OCI-LY7 (cell line): ENCODE results near the gene TRERF1. TPM values are rescaled to one million over a fixed set of nuclear protein-coding genes. Genes with fewer than 3 reads are reported as not detected.

Experiments used
- BruUV-seq: library from RNA; stranded (reverse); fragments of 400-500 nt; replicated peaks from 2 replicates; lab custom pipeline; 2021; lab: Mats Ljungman, UMichigan
- CTCF ChIA-PET: fragments of 300-600 bp; sonication (Branson Sonifier 250); formaldehyde crosslinking; loops from one replicate; lab custom pipeline; 2022; ENCODE audit warnings: antibody characterized with exemption; ENCODE audit not compliant: unreplicated experiment; lab: Charles Lee
- POLR2A ChIA-PET: fragments of 300-600 bp; sonication (Branson Sonifier 250); formaldehyde crosslinking; loops from one replicate; lab custom pipeline; 2022; ENCODE audit warnings: antibody characterized with exemption; lab: Charles Lee
- DNase-seq: peaks from one replicate; pipeline ENCODE4 v3.0.0-alpha.2; 2015; ENCODE audit warnings: low spot score
- H2AFZ ChIP-seq: fragments of 200-600 bp; sonication (generic), shearing (Covaris generic); 2 replicates; pipeline ENCODE4 v1.6.1; 2014; ENCODE audit warnings: mild to moderate bottlenecking, antibody characterized with exemption, low read length, moderate library complexity
- H3K27ac ChIP-seq: fragments of 200-600 bp; sonication (generic); 2 replicates; pipeline ENCODE4 v1.5.1; 2014; ENCODE audit warnings: mixed run types, low read depth, mild to moderate bottlenecking, moderate library complexity, low read length, inconsistent platforms; ENCODE audit not compliant: poor library complexity, severe bottlenecking
- H3K36me3 ChIP-seq: fragments of 200-600 bp; sonication (generic); 2 replicates; pipeline ENCODE4 v1.6.1; 2014; ENCODE audit warnings: mild to moderate bottlenecking, antibody characterized with exemption, low read length, moderate library complexity, mixed read lengths; ENCODE audit not compliant: insufficient read depth
- H3K4me1 ChIP-seq: fragments of 200-600 bp; sonication (generic); 2 replicates; pipeline ENCODE4 v1.5.1; 2014; ENCODE audit warnings: mild to moderate bottlenecking, low read length; ENCODE audit not compliant: insufficient read depth, poor library complexity, severe bottlenecking
- H3K4me2 ChIP-seq: fragments of 200-600 bp; sonication (generic); 2 replicates; pipeline ENCODE4 v1.6.1; 2014; ENCODE audit warnings: mild to moderate bottlenecking, low read length
- H3K4me3 ChIP-seq: fragments of 200-600 bp; sonication (generic); 2 replicates; pipeline ENCODE4 v1.5.1; 2014; ENCODE audit warnings: mild to moderate bottlenecking, low read depth, low read length; ENCODE audit not compliant: poor library complexity, severe bottlenecking
- H3K79me2 ChIP-seq: fragments of 200-600 bp; sonication (generic); 2 replicates; pipeline ENCODE4 v1.6.1; 2016; ENCODE audit warnings: low read depth, mild to moderate bottlenecking, low read length, moderate library complexity, mixed read lengths; ENCODE audit not compliant: insufficient read depth
- H3K9me2 ChIP-seq: fragments of 200-600 bp; sonication (generic); 2 replicates; pipeline ENCODE4 v1.6.1; 2016; ENCODE audit warnings: mild to moderate bottlenecking, low read length, mixed read lengths; ENCODE audit not compliant: insufficient read depth
- H3K9me3 ChIP-seq: fragments of 200-600 bp; sonication (generic); 2 replicates; pipeline ENCODE4 v1.6.1; 2014; ENCODE audit warnings: mild to moderate bottlenecking, mixed run types, low read length, mixed read lengths
- H4K20me1 ChIP-seq: fragments of 200-600 bp; sonication (generic); 2 replicates; pipeline ENCODE4 v1.6.1; 2014; ENCODE audit warnings: mild to moderate bottlenecking, antibody characterized with exemption, low read length, moderate library complexity, mixed read lengths; ENCODE audit not compliant: insufficient read depth
- EZH2phosphoT487 ChIP-seq: fragments of 200-600 bp; sonication (generic); IDR thresholded peaks from 2 replicates; pipeline ENCODE4 v1.6.1; 2018; ENCODE audit warnings: low read depth, borderline replicate concordance, mild to moderate bottlenecking, mixed run types, antibody characterized with exemption, low read length, moderate library complexity, mixed read lengths
- intact Hi-C: fragments of 100-400 bp; cut with micrococcal nuclease; formaldehyde crosslinking; loops from one replicate; pipeline ENCODE4 v1.10.0; 2022; ENCODE audit not compliant: unreplicated experiment
- total RNA-seq, 2 experiments: library from RNA; depleted of rRNA in 1 of 2; stranded (reverse); fragments of >200 nt in 1 of 2; shearing (Covaris generic) in 1 of 2; gene quantifications; 2 replicates each; pipeline ENCODE4 v1.2.3, GENCODE V29; 2014 to 2022
- TF ChIP-seq, protein P1 (sequence below): fragments of 200-600 bp; sonication (generic); conservative IDR thresholded peaks from 2 replicates; pipeline ENCODE4 v1.5.1; 2014; ENCODE audit warnings: mild to moderate bottlenecking, antibody characterized with exemption, low read length, moderate library complexity, mixed read lengths

The TRERF1 gene
- total RNA-seq, 2 experiments from 2014 or later: 5.7 to 12.9 TPM

- no peaks in the 10 kb centered on the region for H3K79me2 ChIP-seq
- no peaks in the 10 kb centered on the region for H3K9me3 ChIP-seq
- intact Hi-C loops: no loop called here
- no peaks in the 10 kb centered on the region for H3K36me3 ChIP-seq
- POLR2A ChIA-PET: no interaction called here
- BruUV-seq: no TSS peak
- TF ChIP-seq EZH2phosphoT487: no peak
- TF ChIP-seq, protein P1, sequence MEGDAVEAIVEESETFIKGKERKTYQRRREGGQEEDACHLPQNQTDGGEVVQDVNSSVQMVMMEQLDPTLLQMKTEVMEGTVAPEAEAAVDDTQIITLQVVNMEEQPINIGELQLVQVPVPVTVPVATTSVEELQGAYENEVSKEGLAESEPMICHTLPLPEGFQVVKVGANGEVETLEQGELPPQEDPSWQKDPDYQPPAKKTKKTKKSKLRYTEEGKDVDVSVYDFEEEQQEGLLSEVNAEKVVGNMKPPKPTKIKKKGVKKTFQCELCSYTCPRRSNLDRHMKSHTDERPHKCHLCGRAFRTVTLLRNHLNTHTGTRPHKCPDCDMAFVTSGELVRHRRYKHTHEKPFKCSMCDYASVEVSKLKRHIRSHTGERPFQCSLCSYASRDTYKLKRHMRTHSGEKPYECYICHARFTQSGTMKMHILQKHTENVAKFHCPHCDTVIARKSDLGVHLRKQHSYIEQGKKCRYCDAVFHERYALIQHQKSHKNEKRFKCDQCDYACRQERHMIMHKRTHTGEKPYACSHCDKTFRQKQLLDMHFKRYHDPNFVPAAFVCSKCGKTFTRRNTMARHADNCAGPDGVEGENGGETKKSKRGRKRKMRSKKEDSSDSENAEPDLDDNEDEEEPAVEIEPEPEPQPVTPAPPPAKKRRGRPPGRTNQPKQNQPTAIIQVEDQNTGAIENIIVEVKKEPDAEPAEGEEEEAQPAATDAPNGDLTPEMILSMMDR: no peak
- no peak overlapping the region for H3K4me3 ChIP-seq
- H3K4me2 ChIP-seq: no peak overlapping the region
- DNase-seq: no peak
- no peaks in the 10 kb centered on the region for H3K4me1 ChIP-seq
- H4K20me1 ChIP-seq: no peaks in the 10 kb centered on the region
- no peak overlapping the region for H3K27ac ChIP-seq
- no peaks in the 10 kb centered on the region for H3K9me2 ChIP-seq
- CTCF ChIA-PET: interaction anchor here (0.5 kb wide), 1 partner anchor 54 kb away, joined by 3 read pairs; no protein-coding TSS in a partner anchor
- no peak overlapping the region for H2AFZ ChIP-seq
Measured at GRCh38 chr6:42400886-42401612, 50.7 kb downstream of the TRERF1 start.

DNA sequence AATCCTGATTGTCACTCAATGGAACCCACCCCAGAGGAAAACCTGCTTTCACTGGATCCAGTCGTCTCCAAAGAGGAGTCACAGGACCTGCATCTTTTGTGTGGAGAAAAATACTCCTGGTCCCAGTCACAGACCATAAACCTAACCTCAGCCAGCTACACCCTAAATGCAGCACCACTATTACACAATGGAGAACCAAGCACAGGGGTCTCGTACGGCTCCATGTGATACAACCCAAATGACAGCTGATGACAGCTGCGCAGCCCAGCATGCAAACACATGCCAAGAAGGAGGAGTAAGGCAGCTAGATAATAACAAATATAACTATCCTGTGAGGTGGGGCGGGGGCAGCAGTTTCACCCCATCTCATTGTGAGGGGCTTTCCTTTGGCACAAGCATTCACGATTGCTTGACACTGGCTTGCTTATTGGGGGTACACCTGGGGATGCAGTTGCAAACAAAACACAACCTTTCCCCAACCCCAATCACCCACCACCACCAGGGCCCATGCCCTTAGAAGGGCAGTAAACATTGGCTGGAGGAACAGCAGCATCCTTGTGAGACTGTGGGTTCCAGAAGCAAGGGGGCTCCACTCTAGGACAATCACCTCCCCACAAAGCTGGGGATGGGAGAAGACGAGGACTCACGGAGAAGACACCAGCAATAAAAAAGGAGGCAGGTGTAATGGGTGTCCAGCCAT lies 51.5 kb downstream of the TRERF1 start:
- BruUV-seq: no TSS peak
- H3K36me3 ChIP-seq: no peaks in the 10 kb centered on the region
- H2AFZ ChIP-seq: no peak overlapping the region
- H3K27ac ChIP-seq: no peak overlapping the region
- no peak overlapping the region for H3K4me3 ChIP-seq
- DNase-seq: no peak
- intact Hi-C loops: no loop called here
- TF ChIP-seq EZH2phosphoT487: no peak
- TF ChIP-seq, protein P1: no peak
- H4K20me1 ChIP-seq: no peaks in the 10 kb centered on the region
- POLR2A ChIA-PET: interaction anchor here (0.5 to 0.6 kb wide), 2 partner anchors 73 to 139 kb away, joined by 3 to 4 read pairs; no protein-coding TSS in a partner anchor
- H3K4me1 ChIP-seq: no peaks in the 10 kb centered on the region
- no peaks in the 10 kb centered on the region for H3K9me3 ChIP-seq
- CTCF ChIA-PET: no interaction called here
- no peaks in the 10 kb centered on the region for H3K9me2 ChIP-seq
- no peak overlapping the region for H3K4me2 ChIP-seq
- no peaks in the 10 kb centered on the region for H3K79me2 ChIP-seq

DNA sequence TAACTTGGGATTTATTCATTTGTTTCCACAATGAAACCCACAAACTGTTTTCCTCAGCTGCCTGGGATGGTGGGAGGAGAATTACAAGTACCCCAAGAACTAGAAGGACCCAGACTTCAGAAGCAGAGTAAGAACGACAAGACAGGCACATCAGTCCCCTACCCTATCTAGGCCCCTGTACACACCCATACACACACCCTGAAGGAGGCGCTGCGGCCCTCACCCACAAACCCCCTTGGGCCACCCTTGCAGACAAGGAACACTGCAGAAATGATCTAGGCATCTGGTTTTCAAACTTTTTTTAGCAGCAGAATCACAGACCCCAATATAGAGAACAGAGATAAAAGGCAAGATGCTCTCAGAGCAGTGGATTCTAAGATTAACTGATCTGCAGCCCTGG lies 55.0 kb downstream of the TRERF1 start:
- Histone ChIP-seq H3K4me1 (peaks cover 6% of the 10 kb centered on the region), H4K20me1 (0 out of 2 replicates have a peak, but pooled peaks cover 3% of the 10 kb centered on the region), H3K9me2 (no peaks in the 10 kb centered on the region), H3K4me3 (no peak overlapping the region), H2AFZ (no peak overlapping the region), H3K4me2 (no peak overlapping the region), H3K27ac (no peak overlapping the region), H3K79me2 (no peaks in the 10 kb centered on the region), H3K36me3 (no peaks in the 10 kb centered on the region), H3K9me3 (no peaks in the 10 kb centered on the region)
- BruUV-seq: no TSS peak
- TF ChIP-seq EZH2phosphoT487: no peak
- TF ChIP-seq, protein P1: peak; percentile 38
- CTCF ChIA-PET: no interaction called here
- POLR2A ChIA-PET: no interaction called here
- DNase-seq: no peak
- intact Hi-C loops: no loop called here
